Measurements from ENCODE around the gene MVK.

MVK gene

GRCh38 chr12:109611223-109611622 lies 37.6 kb downstream of the MVK start:
- DNase-seq, result no peak

GRCh38 chr12:109612003-109612402 lies 38.4 kb downstream of the MVK start:
- DNase-seq, result no peak

- no peak for DNase-seq
Measured at GRCh38 chr12:109612975-109613502, 39.4 kb downstream of the MVK start.

- DNase-seq, result no peak
Measured at GRCh38 chr12:109613649-109614455, 40.3 kb downstream of the MVK start.

- no peak for DNase-seq
Measured at GRCh38 chr12:109615556-109616229, 42.1 kb downstream of the MVK start.

GRCh38 chr12:109617491-109617890 lies 43.9 kb downstream of the MVK start:
- DNase-seq, result no peak

- no peak for DNase-seq
Measured at GRCh38 chr12:109618082-109618481, 44.5 kb downstream of the MVK start.

GRCh38 chr12:109619002-109619604 lies 45.5 kb downstream of the MVK start:
- DNase-seq, result no peak

- DNase-seq, result no peak
Measured at GRCh38 chr12:109621211-109621694, 47.7 kb downstream of the MVK start.

- DNase-seq, result no peak
Measured at GRCh38 chr12:109621901-109622364, 48.3 kb downstream of the MVK start.

- no peak for DNase-seq
Measured at GRCh38 chr12:109624467-109624866, 50.9 kb downstream of the MVK start.

GRCh38 chr12:109625131-109625559 lies 51.6 kb downstream of the MVK start:
- DNase-seq, result no peak

- no peak for DNase-seq
Measured at GRCh38 chr12:109625749-109626377, 52.3 kb downstream of the MVK start.

- DNase-seq, result no peak
Measured at GRCh38 chr12:109626378-109627115, 53.0 kb downstream of the MVK start.

- DNase-seq, result no peak
Measured at GRCh38 chr12:109627633-109628032, 54.0 kb downstream of the MVK start.

GRCh38 chr12:109630107-109630506 lies 56.5 kb downstream of the MVK start:
- no peak for DNase-seq

- DNase-seq, result no peak
Measured at GRCh38 chr12:109630815-109631214, 57.2 kb downstream of the MVK start.

GRCh38 chr12:109631302-109631701 lies 57.7 kb downstream of the MVK start:
- no peak for DNase-seq

GRCh38 chr12:109631751-109632150 lies 58.2 kb downstream of the MVK start:
- DNase-seq, result no peak

GRCh38 chr12:109632342-109632741 lies 58.7 kb downstream of the MVK start:
- DNase-seq, result peak in 1 of 6 experiments; percentile 1

GRCh38 chr12:109635717-109636116 lies 62.1 kb downstream of the MVK start:
- DNase-seq, result no peak

GRCh38 chr12:109637348-109637747 lies 63.8 kb downstream of the MVK start:
- no peak for DNase-seq

Measured in stimulated activated naive CD4-positive, alpha-beta T cell (primary cell).